CD4-positive, alpha-beta T cell treated with Interleukin-15 for 1 hour (primary cell): Measurements from ENCODE around the gene ARFGEF2.
"Not testable (repeated sequence)": the region's sequence is repeated elsewhere in the genome, so short reads cannot be mapped to it uniquely, and the experiment has no call there.

Experiments used
- DNase-seq: peaks from one replicate; pipeline ENCODE4 v3.0.0-alpha.2; 2020

The ARFGEF2 gene

GRCh38 chr20:48930035-48930434, 8.5 kb downstream of the ARFGEF2 start:
- DNase-seq: no peak

GRCh38 chr20:48930878-48931277, 9.4 kb downstream of the ARFGEF2 start:
- no peak for DNase-seq

- DNase-seq: no peak
These were observed 10.2 kb downstream of the ARFGEF2 start for GRCh38 chr20:48931527-48932374.

DNA sequence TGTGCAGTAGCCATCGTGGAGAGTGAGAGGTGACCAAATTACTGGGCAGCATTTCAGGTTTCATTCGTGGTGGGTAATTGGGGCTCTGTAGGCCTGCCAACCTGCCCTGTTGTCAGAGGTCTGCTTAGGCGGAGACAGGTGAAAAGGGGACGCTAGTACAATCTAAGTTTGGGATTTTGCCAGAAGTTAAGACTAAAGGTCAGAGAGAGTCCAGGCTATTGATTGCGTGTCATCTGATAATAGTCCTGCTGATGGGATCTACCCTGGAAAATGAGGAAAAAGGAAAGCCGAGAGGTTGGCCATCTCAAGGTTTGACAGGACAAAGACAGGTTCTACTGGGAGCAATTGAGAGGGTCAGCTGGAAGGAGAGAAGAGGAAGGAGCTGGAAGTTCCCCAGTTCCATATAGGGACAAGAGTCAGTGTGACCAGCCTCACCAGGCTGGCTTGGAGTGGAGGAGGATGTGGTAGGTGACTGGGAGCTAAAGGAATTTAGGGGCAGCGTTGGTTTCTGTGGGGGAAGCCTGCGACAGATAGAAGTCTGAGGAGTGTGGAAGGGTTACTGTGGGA, 10.9 kb downstream of the ARFGEF2 start:
- DNase-seq: no peak

DNA sequence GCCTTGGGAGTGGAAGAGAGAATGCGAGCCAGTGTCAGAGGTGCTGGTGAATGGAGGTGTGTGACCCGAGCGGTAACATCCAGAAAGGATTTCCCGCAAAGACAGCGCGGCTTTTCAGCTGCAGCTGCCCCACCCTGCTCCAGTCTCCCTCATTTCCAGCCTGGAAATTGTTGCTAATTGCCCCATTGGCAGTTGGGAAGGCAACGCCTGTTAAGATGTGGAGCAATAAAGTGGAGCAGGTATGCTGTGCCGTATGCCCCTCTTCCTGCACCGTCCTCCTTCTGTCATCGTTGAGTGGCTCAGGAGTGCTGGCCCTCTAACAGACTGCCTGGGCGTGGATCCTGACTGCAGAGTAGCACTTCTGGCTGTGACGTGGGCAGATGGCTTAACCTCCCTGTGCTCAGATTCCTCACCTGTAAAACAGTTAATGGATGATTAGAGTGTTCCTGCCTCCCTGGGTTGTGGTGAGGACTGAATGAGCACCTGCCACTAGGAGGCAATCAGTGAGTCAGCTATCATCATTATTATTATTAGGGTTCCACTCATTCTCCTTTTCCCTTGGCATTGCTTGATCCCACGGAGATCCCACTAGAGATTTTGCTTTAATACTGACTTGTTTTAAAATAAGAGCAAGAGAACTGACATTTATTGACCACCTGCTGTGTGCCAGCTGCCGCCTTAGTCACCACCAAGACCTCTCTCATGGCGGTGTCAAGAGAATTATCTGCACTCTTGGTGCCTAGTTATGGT, 11.7 kb downstream of the ARFGEF2 start:
- DNase-seq: no peak

DNA sequence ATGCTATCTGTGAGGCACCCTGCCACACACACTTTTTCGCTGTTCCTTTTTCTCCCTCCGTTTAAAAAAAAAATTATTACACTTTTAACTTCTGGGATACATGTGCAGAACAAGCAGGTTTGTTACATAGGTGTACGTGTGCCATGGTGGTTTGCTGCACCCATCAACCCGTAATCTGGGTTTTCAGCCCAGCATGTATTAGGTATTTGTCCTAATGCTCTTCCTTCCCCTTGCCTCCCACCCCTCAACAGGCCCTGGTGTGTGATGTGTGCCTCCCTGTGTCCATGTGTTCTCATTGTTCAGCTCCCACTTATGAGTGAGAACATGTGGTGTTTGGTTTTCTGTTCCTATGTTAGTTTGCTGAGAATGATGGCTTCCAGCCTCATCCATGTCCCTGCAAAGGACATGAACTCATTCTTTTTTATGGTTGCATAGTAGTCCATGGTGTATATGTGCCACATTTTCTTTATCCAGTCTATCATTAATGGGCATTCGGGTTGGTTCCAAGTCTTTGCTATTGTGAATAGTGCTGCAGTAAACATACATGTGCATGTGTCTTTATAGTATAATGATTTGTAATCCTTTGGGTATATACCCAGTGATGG, 12.9 kb downstream of the ARFGEF2 start:
- DNase-seq: not testable (repeated sequence)

DNA sequence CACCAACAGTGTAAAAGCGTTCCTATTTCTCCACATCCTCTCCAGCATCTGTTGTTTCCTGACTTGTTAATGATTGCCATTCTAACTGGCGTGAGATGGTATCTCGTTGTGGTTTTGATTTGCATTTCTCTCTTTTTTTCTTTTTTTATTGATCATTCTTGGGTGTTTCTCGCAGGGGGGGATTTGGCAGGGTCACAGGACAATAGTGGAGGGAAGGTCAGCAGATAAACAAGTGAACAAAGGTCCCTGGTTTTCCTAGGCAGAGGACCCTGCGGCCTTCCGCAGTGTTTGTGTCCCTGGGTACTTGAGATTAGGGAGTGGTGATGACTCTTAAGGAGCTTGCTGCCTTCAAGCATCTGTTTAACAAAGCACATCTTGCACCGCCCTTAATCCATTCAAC, 13.5 kb downstream of the ARFGEF2 start:
- not testable (repeated sequence) for DNase-seq

GRCh38 chr20:48936178-48936577, 14.7 kb downstream of the ARFGEF2 start:
- not testable (repeated sequence) for DNase-seq

DNA sequence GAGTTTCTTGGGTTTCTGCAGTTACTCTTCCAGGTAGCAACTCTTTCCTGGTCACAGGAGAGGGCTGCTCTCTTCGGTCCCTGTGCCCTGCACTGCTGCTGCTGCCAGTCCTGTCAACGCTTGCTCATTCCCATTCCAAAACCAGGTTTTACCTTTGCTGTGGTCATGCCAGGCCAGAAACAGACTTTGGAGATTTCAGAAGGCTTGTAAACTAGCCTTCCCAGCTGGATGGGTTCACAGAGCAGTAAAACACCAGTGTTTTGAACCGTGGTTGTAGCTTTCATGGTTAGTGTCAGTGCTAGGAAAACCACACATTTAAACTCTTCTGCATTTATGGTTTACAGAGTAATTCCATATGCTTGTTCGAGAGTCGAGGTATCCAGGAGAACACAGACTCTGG, 16.2 kb downstream of the ARFGEF2 start:
- DNase-seq: no peak

DNA sequence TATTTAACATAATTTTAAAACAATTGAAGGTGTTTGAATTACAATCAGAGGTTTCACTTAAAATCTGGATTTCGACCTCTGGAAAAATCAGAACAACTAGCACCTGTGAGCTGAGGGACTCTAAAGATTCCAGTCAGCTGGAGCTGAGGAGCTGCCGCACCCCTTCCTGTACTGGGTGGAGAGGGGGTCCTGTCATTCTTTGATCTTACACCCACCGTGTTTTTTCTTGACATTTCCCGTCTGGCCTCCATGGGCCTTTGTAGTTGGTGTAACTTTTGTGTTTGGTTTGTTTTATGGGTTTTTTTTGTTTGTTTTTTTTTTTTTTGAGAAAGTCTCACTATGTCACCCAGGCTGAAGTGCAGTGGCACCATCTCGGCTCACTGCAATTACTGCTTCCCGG, 17.2 kb downstream of the ARFGEF2 start:
- no peak for DNase-seq

GRCh38 chr20:48940170-48940569, 18.7 kb downstream of the ARFGEF2 start:
- no peak for DNase-seq

DNA sequence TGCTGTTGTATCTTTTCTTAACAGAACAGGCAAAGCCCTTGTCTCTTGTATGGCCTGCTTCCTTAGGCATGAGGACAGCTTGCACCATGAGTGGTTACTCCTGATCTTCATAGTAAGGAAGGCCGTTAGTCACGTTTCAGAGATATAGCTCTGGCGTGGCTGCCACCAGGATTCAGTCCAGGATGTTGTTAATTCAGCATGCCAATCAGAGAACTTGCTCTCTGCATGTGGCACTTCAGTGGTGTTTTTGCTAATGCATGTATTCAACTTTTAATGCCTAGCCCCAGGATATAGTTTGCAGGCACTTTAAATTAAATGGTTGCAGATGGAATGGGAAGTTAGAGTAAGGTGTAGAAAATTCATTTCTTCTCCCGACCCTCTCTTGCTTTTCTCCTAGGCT, 20.0 kb downstream of the ARFGEF2 start:
- no peak for DNase-seq

DNA sequence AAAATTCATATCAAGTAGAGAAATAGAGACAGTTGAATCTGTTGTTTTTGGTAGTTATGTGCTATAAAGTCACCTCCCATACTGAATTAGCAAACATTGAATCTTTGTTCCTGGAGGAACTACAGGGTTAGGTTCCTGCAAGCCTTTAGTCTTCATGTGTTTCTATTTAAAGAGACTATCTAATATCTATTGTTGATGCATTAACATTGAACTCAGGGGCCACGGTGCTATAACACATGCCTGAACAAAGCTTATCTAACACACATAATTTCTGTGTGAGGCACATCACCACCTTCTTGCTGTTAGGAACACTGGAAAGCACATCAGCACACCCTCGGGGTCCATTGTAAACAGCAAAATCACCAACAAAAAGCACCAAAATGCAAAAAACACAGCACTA, 21.2 kb downstream of the ARFGEF2 start:
- no peak for DNase-seq

DNA sequence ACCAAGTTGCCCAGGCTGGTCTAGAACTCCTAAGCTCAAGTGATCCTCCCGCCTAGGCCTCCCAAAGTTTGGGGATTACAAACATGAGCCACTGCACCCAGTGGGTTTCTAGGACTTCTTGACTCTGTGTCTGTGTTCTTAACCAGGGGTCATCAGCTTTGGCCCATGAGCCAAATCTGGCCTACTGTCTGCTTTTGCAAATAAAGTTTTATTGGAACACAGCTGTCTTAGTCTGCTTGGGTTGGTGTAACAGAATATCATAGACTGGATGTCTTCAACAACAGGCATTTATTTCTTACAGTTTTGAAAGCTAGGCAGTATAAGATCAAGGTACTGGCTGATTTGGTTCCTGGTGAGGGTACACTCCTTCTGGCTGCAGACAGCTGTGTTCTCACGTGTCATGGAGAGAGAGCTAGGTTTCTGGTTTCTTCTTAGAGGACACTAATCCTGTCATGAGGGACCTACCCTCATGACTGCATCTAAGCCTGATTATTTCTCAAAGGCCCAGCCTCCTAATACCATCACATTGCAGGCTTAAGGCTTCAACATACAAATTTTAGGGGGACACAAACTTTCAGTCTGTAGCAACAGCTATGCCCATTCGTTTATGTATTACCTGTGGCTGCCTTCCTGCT, 23.3 kb downstream of the ARFGEF2 start:
- DNase-seq: no peak

DNA sequence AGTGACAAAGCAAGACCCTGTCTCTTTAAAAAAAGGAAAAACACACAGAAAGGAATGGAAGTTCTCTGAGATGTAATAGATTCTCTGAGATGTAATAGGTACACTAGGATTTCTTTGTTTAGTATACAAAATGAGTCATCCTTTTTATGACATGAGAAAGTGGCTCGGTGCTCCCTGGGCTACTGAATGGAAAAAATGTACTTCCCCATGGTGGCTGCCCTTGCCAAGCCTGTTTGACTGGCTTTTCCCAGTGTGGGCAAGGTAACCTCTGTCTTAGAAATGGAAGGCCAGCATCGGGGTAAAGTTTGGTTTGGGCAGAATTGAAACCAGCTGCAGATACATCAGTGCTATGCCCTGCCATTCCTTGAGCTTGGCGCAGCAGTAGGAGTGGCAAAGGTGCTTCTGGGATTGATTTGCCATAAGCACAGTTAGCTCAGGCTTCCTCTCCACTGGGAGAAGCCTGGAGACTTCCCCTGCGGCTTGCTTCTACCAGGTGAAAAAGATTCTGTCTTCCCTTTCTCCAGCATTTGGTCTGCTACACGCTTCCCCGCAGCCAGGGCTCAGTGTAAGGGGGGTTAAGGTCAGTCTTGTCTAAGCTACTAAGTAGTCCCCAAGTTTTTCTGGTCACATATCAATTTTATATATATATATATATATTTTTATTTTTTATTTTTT, 24.5 kb downstream of the ARFGEF2 start:
- no peak for DNase-seq

- DNase-seq: no peak
These were observed 27.1 kb downstream of the ARFGEF2 start for GRCh38 chr20:48948612-48949011.

DNA sequence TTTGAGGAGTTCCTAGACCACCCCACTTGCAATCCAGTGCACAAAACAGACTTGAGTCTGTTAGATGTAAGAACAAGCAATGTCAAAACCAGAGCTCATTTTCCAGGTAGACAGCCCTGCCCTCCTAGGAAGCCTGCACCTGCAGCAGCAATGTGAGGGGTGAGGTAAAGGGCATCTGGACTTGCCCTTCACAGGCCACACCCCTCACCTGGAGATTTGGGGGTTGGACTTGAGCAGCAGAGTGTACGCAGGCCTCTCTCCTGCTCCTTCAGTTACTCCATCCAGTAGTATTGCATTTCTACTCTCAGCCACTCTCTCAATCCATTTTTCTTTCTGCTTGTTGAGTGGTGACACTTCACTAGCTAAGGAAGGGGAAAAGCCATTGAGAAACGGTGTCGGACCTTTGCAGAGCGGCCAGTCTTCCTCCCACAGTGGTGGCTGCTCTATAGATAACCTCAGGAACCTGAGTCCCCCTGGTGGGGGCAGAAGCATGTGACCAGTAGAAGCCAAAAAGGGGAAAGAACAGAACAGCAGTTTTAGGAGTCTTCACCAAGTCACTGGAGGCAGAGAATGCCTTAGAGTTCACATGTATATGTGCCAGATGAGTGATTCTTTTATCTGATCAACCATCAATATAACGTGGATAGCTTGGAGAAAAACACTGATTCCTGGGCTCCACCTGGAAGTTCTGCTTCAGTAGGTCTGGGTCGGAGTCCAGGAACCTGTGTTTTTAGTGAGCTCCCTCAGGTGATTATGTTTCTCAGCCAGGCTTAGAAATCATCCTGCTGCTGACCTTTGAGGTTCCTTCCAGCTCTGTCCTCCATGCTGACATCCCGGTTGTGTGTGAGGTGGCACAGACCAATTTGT, 28.0 kb downstream of the ARFGEF2 start:
- DNase-seq: no peak

DNA sequence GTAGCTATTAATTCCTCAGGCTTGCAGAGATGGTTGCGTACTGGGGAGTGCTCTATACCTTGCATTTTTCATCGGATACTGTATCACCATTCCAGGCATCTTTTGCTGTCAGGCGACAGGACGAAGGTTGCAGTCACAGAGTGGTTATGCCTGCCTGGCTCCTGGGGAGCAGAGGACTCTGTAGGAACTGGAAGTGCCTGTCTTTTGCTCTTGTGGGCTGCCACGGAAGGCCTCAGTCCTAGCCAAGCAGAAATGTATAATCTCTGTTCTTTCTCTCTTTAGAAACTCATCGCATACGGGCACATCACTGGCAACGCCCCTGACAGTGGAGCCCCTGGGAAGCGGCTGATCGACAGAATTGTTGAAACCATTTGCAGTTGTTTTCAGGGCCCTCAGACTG, 29.5 kb downstream of the ARFGEF2 start:
- DNase-seq: no peak

DNA sequence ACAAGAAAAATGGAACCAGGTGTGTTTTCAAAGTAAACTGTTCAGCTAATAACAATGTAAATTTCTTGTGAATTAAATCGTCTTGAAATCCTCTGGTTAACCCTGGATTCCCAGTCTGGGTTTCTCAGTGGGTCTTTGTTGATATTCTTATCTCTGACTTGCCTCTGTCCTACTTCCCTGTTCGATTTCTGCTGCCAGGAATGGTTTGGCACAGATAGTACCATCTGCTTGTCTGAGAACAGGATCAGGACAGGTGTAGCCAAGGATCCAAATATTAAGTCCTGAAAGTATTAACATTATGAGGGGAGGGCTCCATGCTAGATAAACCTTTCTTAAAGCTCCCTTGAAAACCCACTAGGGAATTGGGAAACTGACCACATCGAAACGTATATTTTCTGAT, 30.1 kb downstream of the ARFGEF2 start:
- DNase-seq: no peak

DNA sequence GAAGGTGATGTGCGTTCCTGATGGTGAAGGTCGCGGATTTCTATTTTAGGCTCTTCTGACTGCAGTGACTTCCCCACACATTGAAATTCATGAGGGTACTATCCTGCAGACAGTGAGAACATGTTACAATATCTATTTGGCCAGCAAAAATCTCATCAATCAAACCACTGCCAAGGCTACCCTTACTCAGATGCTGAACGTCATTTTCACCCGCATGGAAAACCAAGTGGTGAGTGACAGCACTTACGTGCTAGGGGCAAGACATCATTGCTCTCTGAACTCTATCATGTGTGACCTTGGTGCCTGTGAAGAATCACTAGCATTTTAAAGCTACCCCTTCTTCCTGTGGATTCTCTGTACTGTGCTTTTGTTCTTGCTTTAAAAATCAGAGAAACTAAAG, 31.1 kb downstream of the ARFGEF2 start:
- no peak for DNase-seq

DNA sequence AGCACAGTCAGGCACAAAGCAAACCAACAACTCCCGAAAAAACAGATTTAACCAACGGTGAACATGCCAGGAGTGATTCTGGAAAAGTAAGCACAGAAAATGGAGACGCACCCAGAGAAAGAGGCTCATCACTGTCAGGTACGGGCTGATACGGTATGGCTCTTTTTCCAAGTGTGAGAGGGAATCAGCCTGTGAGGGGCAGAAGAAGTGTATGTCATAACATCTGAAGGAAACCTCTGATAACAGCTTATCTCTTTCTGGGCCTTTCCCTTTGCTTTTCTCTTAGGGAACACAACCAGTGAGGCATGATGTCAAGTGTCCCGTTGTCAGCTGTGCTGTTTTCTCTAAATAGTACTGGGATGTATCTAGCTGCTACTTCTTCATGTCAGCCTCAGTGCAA, 32.1 kb downstream of the ARFGEF2 start:
- no peak for DNase-seq
